Pancreas (tissue), 10 donors: ENCODE data around the gene RIPPLY2. TPM values are rescaled to one million over a fixed set of nuclear protein-coding genes. Genes with fewer than 3 reads are reported as not detected.
"Not testable (repeated sequence)": the region's sequence is repeated elsewhere in the genome, so short reads cannot be mapped to it uniquely, and the experiment has no call there.

Source experiments
- ATAC-seq, 4 donors: fragments of 200-7000 bp; cut with Tn5 transposase; one replicate each; pipeline versions ENCODE4 v1.8.0 to v1.9.1; 2020; ENCODE audit warnings: mild to moderate bottlenecking in 4 of 4, moderate library complexity in 4 of 4
- DNase-seq, 6 donors: peaks; one replicate each; pipeline ENCODE4 v3.0.0-alpha.2; 2020
- FAIRE-seq: peaks from 2 replicates; lab custom pipeline; 2012; peaks lifted over from hg19 to GRCh38; lab: Jason Lieb, UNC
- H3K27ac ChIP-seq, 4 donors: fragments of 200-600 bp; sonication (generic); 1 replicate in 3 of 4; 2 replicates in 1 of 4; pipeline versions ENCODE4 v1.5.0 to v1.8.0; 2020
- H3K27me3 ChIP-seq, 4 donors: fragments of 200-600 bp; one replicate each; pipeline ENCODE4 v1.8.0; 2021
- H3K36me3 ChIP-seq, 3 donors: fragments of 200-600 bp; sonication (generic) in 1 of 3; one replicate each; pipeline versions ENCODE4 v1.5.0 to v1.8.0; 2020 to 2021
- H3K4me1 ChIP-seq, 3 donors: fragments of 200-600 bp; one replicate each; pipeline ENCODE4 v1.8.0; 2021
- H3K4me3 ChIP-seq, 4 donors: fragments of 200-600 bp; sonication (generic) in 2 of 4; one replicate each; pipeline versions ENCODE4 v1.5.0 to v1.8.0; 2020 to 2021
- H3K9me3 ChIP-seq, 4 donors: fragments of 200-600 bp; one replicate each; pipeline ENCODE4 v1.8.0; 2021
- CTCF ChIP-seq, 4 donors: fragments of 200-600 bp; sonication (generic) in 3 of 4; IDR thresholded peaks; one replicate each; pipeline versions ENCODE4 v1.5.0 to v1.8.0; 2021; ENCODE audit warnings: antibody characterized with exemption in 4 of 4
- WGBS, 2 donors: extraction: QIAGEN DNeasy Blood & Tissue Kit; methylation state at CpG; one replicate each; pipeline ENCODE4 v1.1.7; 2013; 5-methylcytosine and 5-hydroxymethylcytosine counted together
- intact Hi-C, 3 donors: fragments of 100-400 bp; cut with DNase I; formaldehyde crosslinking; loops; one replicate each; pipeline versions ENCODE4 v1.11.1 to v1.14.2; 2022
- polyA plus RNA-seq, 2 donors: library from polyadenylated mRNA; stranded (reverse); fragments of 200-250 nt; gene quantifications; one replicate each; pipeline ENCODE4 v1.2.3, GENCODE V29; 2013
- total RNA-seq, 6 donors: library from RNA; stranded (reverse); fragmentation: NEBNext Ultra II Directional in 4 of 6; extraction: Animal tissue kit (Norgen Biotek cat#: 25700) in 4 of 6; gene quantifications; one replicate each; pipeline versions ENCODE4 v1.2.1 to v1.2.4, GENCODE V29; 2021 to 2023
- donor health status: healthy with polysubstance abuse.
- donor health status: DM: no; HTN: no; CAD: no; lungs with moderate emphysema.
- donor health status: DM: no; HTN: no; CAD: no.
- donor health status: control.
- donor health status: control.
- donor health status: Bipolar disorder and iron deficiency.
- donor health status: DM: yes; HTN: yes; CAD: no.
- donor health status: DM: no; HTN: no; CAD: no.
- donor health status: DM: no; HTN: no; CAD: no.
- donor health status: DM: yes; HTN: yes; CAD: no.

Gene RIPPLY2
- total RNA-seq (under 1 TPM in 4 of 6 donors, not detected in 2; 0.22 to 0.89 (median 0.26) TPM), polyA plus RNA-seq (1 to 10 TPM; 2.6 to 9.4 TPM)

GRCh38 chr6:83853178-83854000 lies at the start of gene RIPPLY2:
RIPPLY2 (plus strand) TSS chr6:83853360; CDS start chr6:83853417, 57 bp downstream.
- WGBS, 2 donors, result 1% methylated on average over 78 to 81 of the region's 81 CpGs
- H3K9me3 ChIP-seq, result no peaks in the 10 kb centered on the region
- FAIRE-seq, result no peak
- TF ChIP-seq CTCF (IDR thresholded peaks at IDR 0.05), result no peak
- peaks cover 0 to 10% (median 3%) of the 10 kb centered on the region in 4 donors for H3K27me3 ChIP-seq
- H3K27ac ChIP-seq, result no peak within 1 kb of the TSS
- peak; percentile 46 to 94 (median 92) for ATAC-seq
- H3K4me1 ChIP-seq, result no peaks in the 10 kb centered on the region
- DNase-seq, result peak in 5 of 6 donors; percentile 11 to 65 (median 19)
- no peaks in the 10 kb centered on the region for H3K36me3 ChIP-seq
- H3K4me3 ChIP-seq, result peak within 1 kb of the TSS in 3 of 4 donors; percentile 11 to 45 (median 25)
- intact Hi-C loops, result no loop called here

- H3K9me3 ChIP-seq, H3K27ac ChIP-seq, DNase-seq, FAIRE-seq, H3K36me3 ChIP-seq, H3K27me3 ChIP-seq, intact Hi-C loops, H3K4me3 ChIP-seq, ATAC-seq, H3K4me1 ChIP-seq: not testable (repeated sequence)
- 87 to 88% methylated on average over 12 to 13 of the region's 21 CpGs for WGBS, 2 donors
These were observed 49.7 kb upstream of the RIPPLY2 start for GRCh38 chr6:83803492-83803891.

GRCh38 chr6:83804886-83805285 lies 48.3 kb upstream of the RIPPLY2 start:
- Histone ChIP-seq H3K9me3 (no peaks in the 10 kb centered on the region), H3K4me3 (no peak overlapping the region), H3K27me3 (no peaks in the 10 kb centered on the region), H3K36me3 (no peaks in the 10 kb centered on the region), H3K27ac (no peak overlapping the region), H3K4me1 (no peaks in the 10 kb centered on the region)
- FAIRE-seq (no peak), DNase-seq (no peak), ATAC-seq (no peak)
- intact Hi-C loops, result no loop called here
- no peak for TF ChIP-seq CTCF (IDR thresholded peaks at IDR 0.05)

- ATAC-seq (no peak), DNase-seq (no peak), FAIRE-seq (no peak)
- Histone ChIP-seq H3K27ac (no peak overlapping the region), H3K4me1 (no peaks in the 10 kb centered on the region), H3K9me3 (no peaks in the 10 kb centered on the region), H3K27me3 (peaks cover 0 to 4% (median 0%) of the 10 kb centered on the region in 4 donors), H3K4me3 (no peak overlapping the region), H3K36me3 (no peaks in the 10 kb centered on the region)
- intact Hi-C loops, result no loop called here
- no peak for TF ChIP-seq CTCF (IDR thresholded peaks at IDR 0.05)
These were observed 45.2 kb upstream of the RIPPLY2 start for GRCh38 chr6:83808005-83808404.

- H3K9me3 ChIP-seq, result no peaks in the 10 kb centered on the region
- no peak for TF ChIP-seq CTCF (IDR thresholded peaks at IDR 0.05)
- ATAC-seq, result no peak
- H3K36me3 ChIP-seq, result no peaks in the 10 kb centered on the region
- no peak for FAIRE-seq
- intact Hi-C loops, result no loop called here
- H3K27me3 ChIP-seq, result peaks cover 0 to 4% (median 0%) of the 10 kb centered on the region in 4 donors
- no peaks in the 10 kb centered on the region for H3K4me1 ChIP-seq
- DNase-seq, result no peak
- H3K4me3 ChIP-seq, result no peak overlapping the region
- 34 to 41% methylated on average over 3 of the region's 3 CpGs for WGBS, 2 donors
- H3K27ac ChIP-seq, result no peak overlapping the region
These were observed 44.2 kb upstream of the RIPPLY2 start for GRCh38 chr6:83808926-83809325.
